Measurements from ENCODE around the gene GSTA1. TPM values are rescaled to one million over a fixed set of nuclear protein-coding genes. Genes with fewer than 3 reads are reported as not detected.
"Not testable (repeated sequence)": the region's sequence is repeated elsewhere in the genome, so short reads cannot be mapped to it uniquely, and the experiment has no call there.

The GSTA1 gene
- total and polyA plus RNA-seq, 2 donors (not counting 1 experiment from before 2014, with no cell fraction given) = not detected

DNA sequence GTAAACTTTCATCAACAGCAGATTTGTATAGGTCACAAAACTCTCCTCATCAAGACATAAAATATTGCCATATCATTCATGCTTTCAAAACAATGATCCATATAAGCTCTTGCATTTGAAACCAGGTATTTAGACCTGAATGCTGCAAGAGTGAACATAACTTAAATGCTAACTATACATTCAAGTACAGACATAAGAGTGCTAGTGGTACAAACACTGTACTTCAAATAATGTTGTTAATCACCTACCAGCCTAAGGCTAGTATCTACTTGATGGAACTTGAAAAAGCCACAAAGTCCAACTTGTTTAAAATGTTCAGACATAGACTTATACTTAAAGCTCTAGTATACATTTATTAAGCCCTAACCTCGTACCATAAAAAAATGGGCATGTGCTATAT lies 24.4 kb downstream of the GSTA1 start:
- Histone ChIP-seq H3K4me3 (replicated peaks in 1 of 4; ENCODE audit: control extremely low read depth in 1 of 4, insufficient read depth in 1 of 4, low read depth in 3 of 4, low read length in 4 of 4) (no peak overlapping the region), H3K9ac (ENCODE audit: insufficient read depth, low read length) (no peak overlapping the region), H2AFZ (ENCODE audit: low read length) (no peak overlapping the region), H4K20me1 (ENCODE audit: control insufficient read depth, extremely low read depth, insufficient read depth, low read length) (no peaks in the 10 kb centered on the region), H3K79me2 (ENCODE audit: control insufficient read depth, insufficient read depth, low read length) (no peaks in the 10 kb centered on the region), H3K27ac (ENCODE audit: insufficient read depth, low read length) (no peak overlapping the region), H3K36me3 (ENCODE audit: control insufficient read depth, insufficient read depth, low read length) (no peaks in the 10 kb centered on the region), H3K27me3 (ENCODE audit: control insufficient read depth, insufficient read depth, low read length) (no peaks in the 10 kb centered on the region), H3K4me1 (ENCODE audit: control insufficient read depth, extremely low read depth, insufficient read depth, low read length) (no peaks in the 10 kb centered on the region), H3K4me2 (ENCODE audit: extremely low read depth, insufficient read depth, low read length) (no peak overlapping the region), H3K9me3 (ENCODE audit: control insufficient read depth, insufficient read depth, low read depth, low read length) (no peaks in the 10 kb centered on the region)
- DNase-seq (ENCODE audit: low read depth in 2 of 2) = no peak
- TF ChIP-seq, protein P1, sequence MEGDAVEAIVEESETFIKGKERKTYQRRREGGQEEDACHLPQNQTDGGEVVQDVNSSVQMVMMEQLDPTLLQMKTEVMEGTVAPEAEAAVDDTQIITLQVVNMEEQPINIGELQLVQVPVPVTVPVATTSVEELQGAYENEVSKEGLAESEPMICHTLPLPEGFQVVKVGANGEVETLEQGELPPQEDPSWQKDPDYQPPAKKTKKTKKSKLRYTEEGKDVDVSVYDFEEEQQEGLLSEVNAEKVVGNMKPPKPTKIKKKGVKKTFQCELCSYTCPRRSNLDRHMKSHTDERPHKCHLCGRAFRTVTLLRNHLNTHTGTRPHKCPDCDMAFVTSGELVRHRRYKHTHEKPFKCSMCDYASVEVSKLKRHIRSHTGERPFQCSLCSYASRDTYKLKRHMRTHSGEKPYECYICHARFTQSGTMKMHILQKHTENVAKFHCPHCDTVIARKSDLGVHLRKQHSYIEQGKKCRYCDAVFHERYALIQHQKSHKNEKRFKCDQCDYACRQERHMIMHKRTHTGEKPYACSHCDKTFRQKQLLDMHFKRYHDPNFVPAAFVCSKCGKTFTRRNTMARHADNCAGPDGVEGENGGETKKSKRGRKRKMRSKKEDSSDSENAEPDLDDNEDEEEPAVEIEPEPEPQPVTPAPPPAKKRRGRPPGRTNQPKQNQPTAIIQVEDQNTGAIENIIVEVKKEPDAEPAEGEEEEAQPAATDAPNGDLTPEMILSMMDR (conservative IDR thresholded peaks at IDR 0.05 in 1 of 2, IDR thresholded peaks at IDR 0.05 in 1 of 2; ENCODE audit: low read depth in 1 of 2, low read length in 2 of 2) = no peak
- no peak for TF ChIP-seq EZH2 (IDR thresholded peaks at IDR 0.05; ENCODE audit: low read length, missing control alignments)

DNA sequence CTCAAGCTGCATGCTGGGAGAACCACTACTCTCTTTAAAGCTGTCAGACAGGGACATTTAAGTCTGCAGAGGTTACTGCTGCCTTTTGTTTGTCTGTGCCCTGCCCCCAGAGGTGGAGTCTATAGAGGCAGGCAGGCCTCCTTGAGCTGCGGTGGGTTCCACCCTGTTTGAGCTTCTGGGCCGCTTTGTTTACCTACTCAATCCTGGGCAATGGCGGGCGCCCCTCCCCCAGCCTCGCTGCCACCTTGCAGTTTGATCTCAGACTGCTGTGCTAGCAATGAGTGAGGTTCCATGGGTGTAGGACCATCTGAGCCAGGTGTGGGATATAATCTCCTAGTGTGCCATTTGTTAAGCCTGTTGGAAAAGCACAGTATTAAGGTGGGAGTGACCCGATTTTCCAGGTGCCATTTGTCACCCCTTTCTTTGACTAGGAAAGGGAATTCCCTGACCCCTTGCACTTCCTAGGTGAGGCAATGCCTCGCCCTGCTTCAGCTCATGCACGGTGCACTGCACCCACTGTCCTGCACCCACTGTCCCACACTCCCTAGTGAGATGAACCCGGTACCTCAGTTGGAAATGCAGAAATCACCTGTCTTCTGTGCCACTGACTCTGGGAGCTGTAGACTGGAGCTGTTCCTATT lies 26.8 kb downstream of the GSTA1 start:
- H3K4me2 ChIP-seq (ENCODE audit: extremely low read depth, insufficient read depth, low read length); H3K27ac ChIP-seq (ENCODE audit: insufficient read depth, low read length); H3K79me2 ChIP-seq (ENCODE audit: control insufficient read depth, insufficient read depth, low read length); H3K9me3 ChIP-seq (ENCODE audit: control insufficient read depth, insufficient read depth, low read depth, low read length); H4K20me1 ChIP-seq (ENCODE audit: control insufficient read depth, extremely low read depth, insufficient read depth, low read length); H3K36me3 ChIP-seq (ENCODE audit: control insufficient read depth, insufficient read depth, low read length); H3K4me1 ChIP-seq (ENCODE audit: control insufficient read depth, extremely low read depth, insufficient read depth, low read length); H2AFZ ChIP-seq (ENCODE audit: low read length); DNase-seq (ENCODE audit: low read depth in 2 of 2); H3K9ac ChIP-seq (ENCODE audit: insufficient read depth, low read length); H3K27me3 ChIP-seq (ENCODE audit: control insufficient read depth, insufficient read depth, low read length); H3K4me3 ChIP-seq (replicated peaks in 1 of 4; ENCODE audit: control extremely low read depth in 1 of 4, insufficient read depth in 1 of 4, low read depth in 3 of 4, low read length in 4 of 4): not testable (repeated sequence)

DNA sequence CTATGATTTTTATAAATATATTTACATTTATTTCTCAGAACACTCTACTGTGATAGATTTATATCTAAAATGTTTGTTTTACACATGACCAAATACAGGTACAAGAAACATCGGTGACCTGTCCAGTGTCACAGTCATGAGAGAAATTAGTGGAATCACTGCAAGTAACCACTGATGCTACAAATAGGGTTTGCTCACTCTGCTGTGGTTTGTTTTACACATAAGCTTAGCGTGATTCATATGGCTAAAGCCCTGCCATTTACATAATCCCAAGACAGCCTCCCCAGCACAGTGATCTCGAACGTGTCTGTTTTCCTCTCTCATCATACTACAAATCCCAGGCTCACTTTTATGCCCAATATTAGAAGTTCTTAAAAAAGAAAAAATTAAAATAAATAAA lies 34.2 kb downstream of the GSTA1 start:
- not testable (repeated sequence) for H2AFZ ChIP-seq (ENCODE audit: low read length); H3K36me3 ChIP-seq (ENCODE audit: control insufficient read depth, insufficient read depth, low read length); H3K27ac ChIP-seq (ENCODE audit: insufficient read depth, low read length); H4K20me1 ChIP-seq (ENCODE audit: control insufficient read depth, extremely low read depth, insufficient read depth, low read length); H3K79me2 ChIP-seq (ENCODE audit: control insufficient read depth, insufficient read depth, low read length); H3K4me1 ChIP-seq (ENCODE audit: control insufficient read depth, extremely low read depth, insufficient read depth, low read length); H3K27me3 ChIP-seq (ENCODE audit: control insufficient read depth, insufficient read depth, low read length); H3K4me2 ChIP-seq (ENCODE audit: extremely low read depth, insufficient read depth, low read length); H3K9ac ChIP-seq (ENCODE audit: insufficient read depth, low read length); H3K9me3 ChIP-seq (ENCODE audit: control insufficient read depth, insufficient read depth, low read depth, low read length); H3K4me3 ChIP-seq (replicated peaks in 1 of 4; ENCODE audit: control extremely low read depth in 1 of 4, insufficient read depth in 1 of 4, low read depth in 3 of 4, low read length in 4 of 4)
- DNase-seq (ENCODE audit: low read depth in 2 of 2) = peak in 1 of 2 donors; percentile 70

DNA sequence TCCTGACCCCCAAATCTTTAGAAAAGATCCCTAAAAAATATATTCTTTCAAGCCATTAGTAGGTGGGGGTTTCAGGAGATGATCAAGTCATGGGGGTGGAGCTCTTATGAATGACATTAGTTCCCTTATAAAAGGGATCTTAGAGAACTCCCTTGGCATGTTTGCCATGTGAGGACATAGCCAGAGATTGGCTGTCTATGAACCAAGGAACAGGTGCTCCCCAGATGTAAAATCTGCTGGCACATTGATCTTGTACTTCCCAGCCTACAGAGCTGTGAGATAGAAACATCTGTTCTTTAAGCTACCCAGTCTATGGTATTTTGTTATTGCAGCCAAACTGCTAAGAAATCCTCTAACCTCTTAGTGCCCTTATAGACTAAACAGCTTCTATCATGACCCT lies 36.0 kb downstream of the GSTA1 start:
- H3K79me2 ChIP-seq (ENCODE audit: control insufficient read depth, insufficient read depth, low read length); H4K20me1 ChIP-seq (ENCODE audit: control insufficient read depth, extremely low read depth, insufficient read depth, low read length); H3K9me3 ChIP-seq (ENCODE audit: control insufficient read depth, insufficient read depth, low read depth, low read length); H3K4me1 ChIP-seq (ENCODE audit: control insufficient read depth, extremely low read depth, insufficient read depth, low read length); H2AFZ ChIP-seq (ENCODE audit: low read length); DNase-seq (ENCODE audit: low read depth in 2 of 2); H3K36me3 ChIP-seq (ENCODE audit: control insufficient read depth, insufficient read depth, low read length); H3K27me3 ChIP-seq (ENCODE audit: control insufficient read depth, insufficient read depth, low read length); H3K9ac ChIP-seq (ENCODE audit: insufficient read depth, low read length); H3K4me3 ChIP-seq (replicated peaks in 1 of 4; ENCODE audit: control extremely low read depth in 1 of 4, insufficient read depth in 1 of 4, low read depth in 3 of 4, low read length in 4 of 4); H3K4me2 ChIP-seq (ENCODE audit: extremely low read depth, insufficient read depth, low read length); H3K27ac ChIP-seq (ENCODE audit: insufficient read depth, low read length): not testable (repeated sequence)

DNA sequence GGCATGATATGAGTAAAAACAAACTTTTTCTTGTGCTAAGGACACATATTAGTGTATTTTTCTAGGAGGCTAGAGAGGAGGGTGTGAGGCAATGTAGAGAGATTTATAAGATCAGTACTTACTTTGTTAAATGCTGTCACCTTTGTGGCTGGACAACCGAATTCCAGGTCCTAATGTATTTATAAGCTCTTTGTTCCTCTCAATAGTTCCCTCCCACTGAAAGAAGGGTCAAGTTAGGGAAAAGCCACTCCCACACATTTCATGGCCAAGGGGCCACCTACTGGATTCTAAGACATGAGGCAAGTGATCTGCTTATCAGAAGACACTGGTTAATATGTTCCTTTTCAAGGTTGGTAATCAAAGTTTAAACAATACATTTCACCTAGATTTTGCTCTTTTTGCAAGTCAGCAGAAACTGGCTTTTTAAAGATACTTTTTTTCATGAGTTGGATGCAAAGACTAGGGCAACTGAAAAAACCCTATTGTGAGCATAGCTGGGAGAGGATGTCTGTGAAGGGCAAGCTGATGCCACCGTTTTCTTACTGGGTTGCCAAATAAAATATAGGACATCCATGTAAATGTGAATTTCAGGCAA lies 40.2 kb downstream of the GSTA1 start, which contains the start of gene GSTA2:
Gene GSTA2, minus strand, starts transcription at position 154 of the 595 bp plus-strand sequence. CDS start 5,528 bp downstream, outside the sequence.
- H3K4me2 ChIP-seq (ENCODE audit: extremely low read depth, insufficient read depth, low read length); H3K27ac ChIP-seq (ENCODE audit: insufficient read depth, low read length); H3K27me3 ChIP-seq (ENCODE audit: control insufficient read depth, insufficient read depth, low read length); H3K4me1 ChIP-seq (ENCODE audit: control insufficient read depth, extremely low read depth, insufficient read depth, low read length); DNase-seq (ENCODE audit: low read depth in 2 of 2); H2AFZ ChIP-seq (ENCODE audit: low read length); H3K9me3 ChIP-seq (ENCODE audit: control insufficient read depth, insufficient read depth, low read depth, low read length); H3K9ac ChIP-seq (ENCODE audit: insufficient read depth, low read length); H3K36me3 ChIP-seq (ENCODE audit: control insufficient read depth, insufficient read depth, low read length); H4K20me1 ChIP-seq (ENCODE audit: control insufficient read depth, extremely low read depth, insufficient read depth, low read length); H3K79me2 ChIP-seq (ENCODE audit: control insufficient read depth, insufficient read depth, low read length); H3K4me3 ChIP-seq (replicated peaks in 1 of 4; ENCODE audit: control extremely low read depth in 1 of 4, insufficient read depth in 1 of 4, low read depth in 3 of 4, low read length in 4 of 4): not testable (repeated sequence)
